Lower leg skin (tissue), 4 donors: ENCODE results near the gene GEMIN4. TPM values are rescaled to one million over a fixed set of nuclear protein-coding genes. Genes with fewer than 3 reads are reported as not detected.
"Not testable (repeated sequence)": the region's sequence is repeated elsewhere in the genome, so short reads cannot be mapped to it uniquely, and the experiment has no call there.

Experiments used
- DNase-seq, 2 donors: peaks; one replicate each; pipeline ENCODE4 v3.0.0-alpha.2; 2019; ENCODE audit warnings: low spot score in 2 of 2
- H3K4me3 ChIP-seq: fragments of 200-600 bp; sonication (generic); 2 replicates; pipeline ENCODE4 v1.5.1; 2017; ENCODE audit warnings: mild to moderate bottlenecking, low read depth; ENCODE audit not compliant: poor library complexity, severe bottlenecking
- POLR2A ChIP-seq, 2 donors: fragments of 450-650 bp; IDR thresholded peaks; one replicate each; pipeline ENCODE4 v1.6.1; 2016 to 2017; ENCODE audit warnings: antibody characterized with exemption in 2 of 2, mild to moderate bottlenecking in 1 of 2, moderate library complexity in 1 of 2
- WGBS, 2 donors: methylation state at CpG; one replicate each; pipeline ENCODE4 v1.1.5; 2018; 5-methylcytosine and 5-hydroxymethylcytosine counted together
- intact Hi-C: fragments of 100-400 bp; cut with DNase I; formaldehyde crosslinking; loops from one replicate; pipeline ENCODE4 v1.15.0; 2023; ENCODE audit warnings: low total_unique reads
- total RNA-seq, 4 donors: library from RNA; depleted of rRNA; stranded (reverse); fragments of >200 nt; gene quantifications; one replicate each; pipeline ENCODE4 v1.1.0, GENCODE V29; 2016
- TF ChIP-seq, protein P1 (sequence below), 3 donors: fragments of 450-650 bp; IDR thresholded peaks; one replicate each; pipeline ENCODE4 v1.5.1; 2016; ENCODE audit warnings: antibody characterized with exemption in 3 of 3, mild to moderate bottlenecking in 3 of 3, moderate library complexity in 2 of 3

GEMIN4 gene
- total RNA-seq, 4 donors from 2014 or later = 27.7 to 48.3 (median 37.7) TPM

DNA sequence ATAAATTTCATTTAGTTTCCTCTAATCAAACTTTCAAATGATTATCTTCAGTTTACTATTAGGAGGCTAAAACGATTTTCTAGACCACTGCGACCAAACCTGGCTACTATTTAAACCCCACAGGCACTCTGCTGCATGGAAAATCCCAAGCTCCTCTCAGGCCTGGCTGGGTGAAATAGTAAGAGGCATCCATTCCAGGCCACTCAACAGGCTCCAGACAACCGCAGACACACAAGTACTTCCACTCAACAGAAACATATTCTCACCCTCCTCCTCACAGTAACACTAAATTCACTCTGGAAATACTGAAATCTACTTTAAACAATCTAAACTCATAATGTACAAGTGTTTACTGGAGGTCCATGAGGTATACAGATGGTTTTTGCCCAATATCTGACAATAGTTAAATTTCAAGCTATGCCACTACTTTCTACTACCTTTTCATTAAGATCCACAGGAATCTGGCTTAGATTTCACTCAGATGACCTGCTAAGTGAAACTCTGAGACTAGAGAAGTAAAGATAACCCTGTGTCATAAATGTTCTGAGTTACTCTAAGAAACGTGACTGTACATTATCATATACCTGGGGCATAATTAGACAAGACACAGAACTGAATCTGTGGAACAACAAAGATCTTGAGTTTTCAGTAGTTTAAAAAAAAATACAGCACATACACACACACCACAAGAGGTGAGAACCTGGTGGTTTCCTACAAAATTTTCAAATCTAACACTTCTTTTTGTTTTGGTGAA, 47.8 kb downstream of the GEMIN4 start:
- WGBS, 2 donors = 86 to 87% methylated on average over 4 of the region's 4 CpGs
- intact Hi-C loops = loop anchor here (5.0 kb wide), 1 partner anchor 292 kb away; a partner anchor contains a TSS
- no peak for DNase-seq
- H3K4me3 ChIP-seq = no peak overlapping the region
- TF ChIP-seq, protein P1, sequence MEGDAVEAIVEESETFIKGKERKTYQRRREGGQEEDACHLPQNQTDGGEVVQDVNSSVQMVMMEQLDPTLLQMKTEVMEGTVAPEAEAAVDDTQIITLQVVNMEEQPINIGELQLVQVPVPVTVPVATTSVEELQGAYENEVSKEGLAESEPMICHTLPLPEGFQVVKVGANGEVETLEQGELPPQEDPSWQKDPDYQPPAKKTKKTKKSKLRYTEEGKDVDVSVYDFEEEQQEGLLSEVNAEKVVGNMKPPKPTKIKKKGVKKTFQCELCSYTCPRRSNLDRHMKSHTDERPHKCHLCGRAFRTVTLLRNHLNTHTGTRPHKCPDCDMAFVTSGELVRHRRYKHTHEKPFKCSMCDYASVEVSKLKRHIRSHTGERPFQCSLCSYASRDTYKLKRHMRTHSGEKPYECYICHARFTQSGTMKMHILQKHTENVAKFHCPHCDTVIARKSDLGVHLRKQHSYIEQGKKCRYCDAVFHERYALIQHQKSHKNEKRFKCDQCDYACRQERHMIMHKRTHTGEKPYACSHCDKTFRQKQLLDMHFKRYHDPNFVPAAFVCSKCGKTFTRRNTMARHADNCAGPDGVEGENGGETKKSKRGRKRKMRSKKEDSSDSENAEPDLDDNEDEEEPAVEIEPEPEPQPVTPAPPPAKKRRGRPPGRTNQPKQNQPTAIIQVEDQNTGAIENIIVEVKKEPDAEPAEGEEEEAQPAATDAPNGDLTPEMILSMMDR (IDR thresholded peaks at IDR 0.05) = no peak
- TF ChIP-seq POLR2A (IDR thresholded peaks at IDR 0.05) = no peak

DNA sequence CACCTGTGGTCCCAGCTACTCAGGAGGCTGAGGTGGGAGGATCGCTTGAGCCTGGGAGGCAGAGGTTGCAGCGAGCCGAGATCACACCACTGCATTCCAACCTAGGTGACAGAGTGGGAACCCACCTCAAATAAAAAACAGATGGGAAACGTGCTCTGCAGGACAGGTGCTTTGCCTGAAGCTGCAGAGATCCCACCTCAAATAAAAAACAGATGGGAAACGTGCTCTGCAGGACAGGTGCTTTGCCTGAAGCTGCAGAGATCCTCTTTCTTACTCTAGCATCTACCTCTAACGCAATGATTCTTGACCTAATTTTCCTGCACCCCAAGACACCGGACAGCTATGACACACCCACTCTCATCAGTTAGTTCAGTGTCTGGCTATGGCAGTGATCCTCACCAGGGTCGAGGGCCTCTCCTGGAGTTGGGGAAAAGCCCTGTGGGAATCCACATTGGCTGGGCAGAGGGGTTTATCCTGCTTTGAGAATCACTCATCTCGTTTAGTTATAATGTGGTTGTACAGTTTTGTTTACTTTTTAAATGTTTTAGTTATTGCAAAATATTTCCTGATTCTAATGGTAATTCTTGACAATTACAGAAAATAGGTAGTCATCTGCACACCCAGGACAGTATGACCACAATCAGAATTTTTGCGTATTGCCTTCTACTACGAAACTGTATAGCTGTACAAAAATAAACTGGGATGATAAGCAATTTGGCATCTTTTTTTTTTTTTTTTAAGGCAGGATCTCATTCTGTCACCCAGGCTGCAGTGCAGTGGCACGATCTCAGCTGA, 48.8 kb downstream of the GEMIN4 start:
- 70 to 79% methylated on average over 12 of the region's 12 CpGs for WGBS, 2 donors
- no peak overlapping the region for H3K4me3 ChIP-seq
- TF ChIP-seq, protein P1 (IDR thresholded peaks at IDR 0.05) = no peak
- no peak for TF ChIP-seq POLR2A (IDR thresholded peaks at IDR 0.05)
- intact Hi-C loops = loop anchor here (5.0 kb wide), 1 partner anchor 291 kb away; a partner anchor contains a TSS
- peak in 1 of 2 donors; percentile 50 for DNase-seq

DNA sequence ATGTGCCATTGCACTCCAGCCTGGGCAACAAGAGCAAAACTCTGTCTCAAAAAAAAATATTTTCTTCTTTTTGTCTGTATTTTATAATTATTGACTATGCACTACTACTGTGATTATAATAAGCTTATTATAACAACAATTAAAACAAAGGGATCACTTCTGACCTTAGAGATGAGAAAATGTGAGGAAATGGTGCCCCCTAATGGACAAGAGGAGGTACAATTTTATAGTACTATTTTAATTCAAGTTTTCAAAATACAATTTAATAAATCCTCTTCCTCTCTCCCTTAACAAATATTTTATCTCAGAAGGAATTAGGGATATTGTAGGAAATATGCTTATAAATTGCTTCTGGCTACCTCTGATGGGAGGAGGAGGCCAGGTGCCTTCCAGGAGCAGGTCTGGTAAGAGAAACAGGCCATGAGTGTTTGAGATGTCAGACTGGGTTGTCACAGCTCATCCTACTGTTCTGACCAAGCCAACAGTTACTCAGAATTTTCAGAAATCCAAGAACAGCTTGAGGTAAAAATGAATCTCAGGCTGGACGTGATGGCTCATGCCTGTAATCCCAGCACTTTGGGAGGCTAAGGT, 51.5 kb downstream of the GEMIN4 start:
- 47 to 50% methylated on average over 1 of the region's 1 CpG for WGBS, 2 donors
- H3K4me3 ChIP-seq = no peak overlapping the region
- intact Hi-C loops = loop anchor here (5.0 kb wide), 1 partner anchor 288 kb away; a partner anchor contains a TSS
- peak in 1 of 2 donors; percentile 4 for DNase-seq
- TF ChIP-seq POLR2A (IDR thresholded peaks at IDR 0.05) = no peak
- TF ChIP-seq, protein P1 (IDR thresholded peaks at IDR 0.05) = no peak

DNA sequence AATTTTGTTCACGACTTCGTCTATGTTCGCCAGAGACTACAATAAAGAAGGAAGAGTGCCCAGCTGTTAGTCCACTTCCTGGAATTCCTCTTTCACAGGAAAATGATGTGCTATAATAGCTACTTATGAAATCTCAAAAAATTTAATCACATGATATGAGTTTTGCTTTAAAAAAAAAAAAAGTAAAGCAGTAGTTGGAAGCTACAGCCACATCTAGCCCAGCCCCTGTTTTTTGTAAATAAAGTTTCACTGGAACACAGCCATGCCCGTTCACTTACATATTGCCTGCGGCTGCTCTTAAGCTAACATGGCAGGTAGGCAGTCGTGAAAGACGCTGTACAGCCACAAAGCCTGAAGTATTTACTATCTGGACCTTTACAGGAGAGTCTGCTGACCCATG, 52.7 kb downstream of the GEMIN4 start:
- no peak overlapping the region for H3K4me3 ChIP-seq
- TF ChIP-seq, protein P1 (IDR thresholded peaks at IDR 0.05) = no peak
- TF ChIP-seq POLR2A (IDR thresholded peaks at IDR 0.05) = no peak
- intact Hi-C loops = no loop called here
- WGBS, 2 donors = 63 to 79% methylated on average over 7 of the region's 7 CpGs
- DNase-seq = no peak

DNA sequence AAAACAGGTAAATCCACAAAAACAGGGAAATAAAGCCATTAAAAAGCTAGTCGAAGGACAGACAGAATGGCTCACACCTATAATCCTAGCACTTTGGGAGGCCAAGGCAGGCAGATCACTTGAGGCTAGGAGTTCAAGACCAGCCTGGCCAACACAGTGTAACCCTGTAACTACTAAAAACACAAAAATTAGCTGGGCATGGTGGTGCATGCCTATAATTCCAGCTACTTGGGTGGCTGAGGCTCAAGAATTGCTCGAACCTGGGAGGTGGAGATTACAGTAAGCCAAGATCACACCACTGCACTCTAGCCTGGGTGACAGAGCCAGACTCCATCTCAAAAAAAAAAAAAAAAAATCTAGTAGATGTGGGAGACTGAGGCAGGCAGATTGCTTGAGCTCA, 54.0 kb downstream of the GEMIN4 start:
- H3K4me3 ChIP-seq, intact Hi-C loops, DNase-seq: not testable (repeated sequence)
- 87 to 90% methylated on average over 2 of the region's 2 CpGs for WGBS, 2 donors

DNA sequence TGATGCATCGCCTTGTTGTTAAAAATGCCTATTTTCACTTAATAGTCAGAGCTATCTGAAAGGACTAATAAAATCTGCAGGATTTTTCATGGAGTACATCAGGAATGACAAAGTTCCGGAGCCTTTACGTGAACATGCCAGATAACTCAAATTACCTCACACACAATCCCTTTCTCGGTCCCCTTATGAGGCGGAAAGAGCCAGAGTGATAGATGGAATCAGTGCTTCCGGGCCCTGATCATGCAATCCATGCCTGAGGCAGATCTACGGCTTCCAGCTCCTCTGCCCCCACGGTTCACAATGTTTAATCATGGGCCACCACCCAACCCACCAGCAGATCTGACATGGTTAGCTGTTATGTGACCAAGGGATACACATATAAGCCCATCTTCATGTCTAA, 54.4 kb downstream of the GEMIN4 start:
- WGBS, 2 donors = 87 to 94% methylated on average over 8 of the region's 8 CpGs
- no peak for DNase-seq
- intact Hi-C loops = no loop called here
- TF ChIP-seq, protein P1 (IDR thresholded peaks at IDR 0.05) = no peak
- no peak for TF ChIP-seq POLR2A (IDR thresholded peaks at IDR 0.05)
- no peak overlapping the region for H3K4me3 ChIP-seq
